Posterior cingulate gyrus (tissue), 11 donors: ENCODE results near the gene TRPC4.

ENCODE experiments used
- DNase-seq, 10 donors: peaks; one replicate each; pipeline versions ENCODE4 v3.0.0 to v3.0.0-alpha.2; 2020 to 2021; ENCODE audit warnings: mixed read lengths in 3 of 10
- intact Hi-C: fragments of 100-400 bp; cut with DNase I; formaldehyde crosslinking; loops from one replicate; pipeline ENCODE4 v1.15.1; 2023

TRPC4 gene

GRCh38 chr13:37666036-37666435 is 203.5 kb downstream of the TRPC4 start:
- intact Hi-C loops = no loop called here

GRCh38 chr13:37665420-37665819 is 204.2 kb downstream of the TRPC4 start:
- intact Hi-C loops = no loop called here
- no peak for DNase-seq

More at GRCh38 chr13:37666036-37666435, 203.5 kb downstream of the TRPC4 start:
- no peak for DNase-seq

GRCh38 chr13:37663724-37664123 is 205.8 kb downstream of the TRPC4 start:
- intact Hi-C loops = no loop called here
- no peak for DNase-seq

- DNase-seq = no peak
Measured at GRCh38 chr13:37662624-37663023, 206.9 kb downstream of the TRPC4 start.

GRCh38 chr13:37657956-37658355 is 211.6 kb downstream of the TRPC4 start:
- DNase-seq = no peak
- intact Hi-C loops = no loop called here

More at GRCh38 chr13:37662624-37663023, 206.9 kb downstream of the TRPC4 start:
- intact Hi-C loops = no loop called here

- intact Hi-C loops = no loop called here
- DNase-seq = no peak
Measured at GRCh38 chr13:37657134-37657533, 212.4 kb downstream of the TRPC4 start.

- intact Hi-C loops = no loop called here
- DNase-seq = no peak
Measured at GRCh38 chr13:37656247-37656940, 213.2 kb downstream of the TRPC4 start.

- intact Hi-C loops = no loop called here
Measured at GRCh38 chr13:37652596-37652995, 217.0 kb downstream of the TRPC4 start.

GRCh38 chr13:37651891-37652290 is 217.7 kb downstream of the TRPC4 start:
- intact Hi-C loops = no loop called here
- no peak for DNase-seq

More at GRCh38 chr13:37652596-37652995, 217.0 kb downstream of the TRPC4 start:
- no peak for DNase-seq

GRCh38 chr13:37648609-37649008 is 221.0 kb downstream of the TRPC4 start:
- no peak for DNase-seq
- intact Hi-C loops = no loop called here

GRCh38 chr13:37647031-37647650 is 222.4 kb downstream of the TRPC4 start:
- no peak for DNase-seq
- intact Hi-C loops = no loop called here

- intact Hi-C loops = no loop called here
- no peak for DNase-seq
Measured at GRCh38 chr13:37646531-37646930, 223.0 kb downstream of the TRPC4 start.

GRCh38 chr13:37645181-37645740 is 224.3 kb downstream of the TRPC4 start:
- intact Hi-C loops = no loop called here

GRCh38 chr13:37641391-37641790 is 228.2 kb downstream of the TRPC4 start:
- DNase-seq = no peak
- intact Hi-C loops = no loop called here

More at GRCh38 chr13:37645181-37645740, 224.3 kb downstream of the TRPC4 start:
- DNase-seq = no peak

GRCh38 chr13:37640499-37640898 is 229.1 kb downstream of the TRPC4 start:
- intact Hi-C loops = no loop called here
- peak in 3 of 10 donors; percentile 3 to 81 (median 13) for DNase-seq

- intact Hi-C loops = no loop called here
- DNase-seq = no peak
Measured at GRCh38 chr13:37636701-37637100, 232.9 kb downstream of the TRPC4 start.

GRCh38 chr13:37632294-37632693 is 237.3 kb downstream of the TRPC4 start:
- no peak for DNase-seq
- intact Hi-C loops = no loop called here

- intact Hi-C loops = no loop called here
- DNase-seq = no peak
Measured at GRCh38 chr13:37627428-37627827, 242.1 kb downstream of the TRPC4 start.

- no peak for DNase-seq
- intact Hi-C loops = no loop called here
Measured at GRCh38 chr13:37621811-37622361, 247.7 kb downstream of the TRPC4 start.

- DNase-seq = no peak
- intact Hi-C loops = no loop called here
Measured at GRCh38 chr13:37618554-37618953, 251.0 kb downstream of the TRPC4 start.

- intact Hi-C loops = no loop called here
- no peak for DNase-seq
Measured at GRCh38 chr13:37617173-37617572, 252.4 kb downstream of the TRPC4 start.

- intact Hi-C loops = no loop called here
- DNase-seq = no peak
Measured at GRCh38 chr13:37616131-37616530, 253.4 kb downstream of the TRPC4 start.
